HG03575 (cell line): ENCODE measurements around the gene WDR86.

Experiments
- ATAC-seq: cut with Tn5 transposase; IDR thresholded peaks from one replicate; pipeline ENCODE4 v1.9.1; 2021; ENCODE audit not compliant: unreplicated experiment, insufficient number of reproducible peaks, low FRiP score; ENCODE audit errors: extremely low read depth

WDR86 gene, protein sequence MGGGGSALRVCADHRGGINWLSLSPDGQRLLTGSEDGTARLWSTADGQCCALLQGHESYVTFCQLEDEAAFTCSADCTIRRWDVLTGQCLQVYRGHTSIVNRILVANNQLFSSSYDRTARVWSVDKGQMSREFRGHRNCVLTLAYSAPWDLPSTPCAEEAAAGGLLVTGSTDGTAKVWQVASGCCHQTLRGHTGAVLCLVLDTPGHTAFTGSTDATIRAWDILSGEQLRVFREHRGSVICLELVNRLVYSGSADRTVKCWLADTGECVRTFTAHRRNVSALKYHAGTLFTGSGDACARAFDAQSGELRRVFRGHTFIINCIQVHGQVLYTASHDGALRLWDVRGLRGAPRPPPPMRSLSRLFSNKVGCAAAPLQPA

DNA sequence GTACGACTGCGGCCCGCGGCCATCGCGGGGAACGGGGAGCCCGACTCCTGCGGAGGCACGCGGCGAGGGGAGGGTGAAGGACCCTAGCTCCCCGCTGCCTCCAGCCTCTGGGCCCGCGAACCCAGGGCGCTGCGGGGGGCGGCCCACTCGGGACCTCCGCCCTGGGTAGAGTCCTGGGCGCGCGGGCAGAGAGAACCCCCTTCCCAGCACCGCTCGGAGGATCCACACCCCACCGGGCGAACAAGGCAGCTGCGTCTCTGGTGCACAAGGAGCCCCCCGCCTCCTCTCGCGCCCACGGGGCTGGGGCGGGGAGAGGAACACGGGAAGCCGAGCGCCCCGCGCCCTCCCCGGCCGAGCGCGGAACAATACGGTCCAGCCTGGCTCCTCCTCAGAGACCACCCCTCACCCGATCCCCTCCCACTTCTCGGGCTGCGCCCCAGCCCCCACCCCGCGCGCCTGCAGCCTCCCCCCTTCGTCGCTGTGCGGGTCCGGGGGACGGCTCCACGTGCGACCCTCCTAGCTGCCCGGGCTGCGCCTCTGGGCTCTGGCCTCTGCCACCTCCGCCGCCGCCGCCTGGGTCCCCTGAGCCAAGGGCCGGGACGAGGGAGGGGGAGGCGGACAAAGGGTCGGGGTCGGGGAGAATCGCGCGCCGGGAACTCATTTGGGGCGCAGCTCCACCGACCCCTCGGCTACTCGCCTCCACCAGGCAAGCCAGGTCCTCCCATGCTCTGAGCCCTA, at the start of gene WDR86:
WDR86 (minus strand) TSS at position 372 of the 738 bp plus-strand sequence. CDS start 449 bp downstream, outside the sequence.
- ATAC-seq, result no peak

DNA sequence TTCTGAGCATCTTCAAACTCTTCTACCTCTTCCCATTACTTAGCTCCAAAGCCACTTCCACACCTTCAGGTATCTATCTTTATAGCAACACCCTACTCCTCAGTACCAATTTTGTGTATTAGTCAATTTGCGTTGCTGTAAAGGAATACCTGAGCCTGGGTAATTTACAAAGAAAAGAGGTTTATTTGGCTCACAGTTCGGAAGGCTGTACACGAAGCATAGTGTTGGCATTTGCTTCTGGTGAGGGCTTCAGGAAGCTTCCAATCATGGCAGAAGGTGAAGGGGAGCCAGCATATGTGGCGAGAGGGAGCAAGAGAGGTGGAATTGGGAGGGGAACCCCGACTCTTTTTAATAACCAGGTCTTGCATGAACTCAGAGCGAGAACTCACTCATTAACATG, 47.7 kb upstream of the WDR86 start:
- ATAC-seq, result no peak

DNA sequence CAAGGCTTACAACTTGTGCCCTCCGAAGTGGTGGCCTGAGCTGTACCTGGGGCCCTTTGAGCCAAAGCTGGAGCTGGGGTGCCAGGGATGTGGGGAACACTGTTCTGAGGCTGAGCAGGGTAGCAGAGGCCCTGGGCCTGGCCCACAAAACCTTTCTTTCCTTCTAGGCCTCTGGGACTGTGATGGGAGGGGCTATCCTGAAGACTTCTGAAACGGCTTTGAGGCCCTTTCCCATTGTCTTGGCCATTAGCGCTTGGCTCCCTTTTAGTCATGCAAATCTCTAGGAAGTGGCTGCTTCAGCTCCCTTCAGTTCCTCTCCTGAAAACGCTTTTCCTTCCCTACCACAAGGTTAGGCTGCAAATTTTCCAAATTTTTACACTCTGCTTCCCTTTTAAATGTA, 46.9 kb upstream of the WDR86 start:
- ATAC-seq, result no peak

DNA sequence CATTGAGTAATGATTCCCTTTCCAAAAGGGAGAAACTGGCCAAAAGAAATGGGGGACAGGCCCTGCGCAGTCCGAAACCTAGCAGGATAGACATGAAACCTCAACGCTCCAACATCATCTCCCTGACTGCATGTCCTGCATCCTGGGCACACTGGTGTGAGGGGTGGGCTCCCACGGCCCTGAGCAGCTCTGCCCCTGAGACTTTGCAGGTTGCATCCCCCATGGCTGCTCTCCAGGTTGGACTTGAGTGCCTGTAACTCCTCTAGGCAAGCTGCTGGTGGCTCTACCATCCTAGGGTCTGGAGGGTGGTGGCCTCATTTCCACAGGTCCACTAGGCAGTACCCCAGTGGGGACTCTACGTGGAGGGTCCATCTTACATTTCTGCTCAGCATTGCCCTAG, 46.4 kb upstream of the WDR86 start:
- ATAC-seq, result no peak

DNA sequence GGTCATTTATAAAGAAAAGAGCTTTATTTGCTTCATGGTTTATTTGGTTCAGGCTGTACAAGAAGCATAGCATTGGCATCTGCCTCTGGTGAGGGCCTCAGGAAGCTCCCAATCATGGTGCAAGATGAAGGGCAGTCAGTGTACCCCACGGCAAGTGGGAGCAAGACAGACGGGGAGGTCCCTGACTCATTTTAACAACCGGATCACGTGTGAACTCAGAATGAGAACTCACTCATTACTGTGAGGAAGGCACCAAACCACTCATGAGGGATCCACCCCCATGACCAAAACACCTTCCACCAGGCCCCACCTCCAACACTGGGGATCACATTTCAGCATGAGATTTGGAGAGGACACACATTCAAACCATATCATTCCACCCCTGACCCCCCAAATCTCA, 45.9 kb upstream of the WDR86 start:
- ATAC-seq, result no peak

DNA sequence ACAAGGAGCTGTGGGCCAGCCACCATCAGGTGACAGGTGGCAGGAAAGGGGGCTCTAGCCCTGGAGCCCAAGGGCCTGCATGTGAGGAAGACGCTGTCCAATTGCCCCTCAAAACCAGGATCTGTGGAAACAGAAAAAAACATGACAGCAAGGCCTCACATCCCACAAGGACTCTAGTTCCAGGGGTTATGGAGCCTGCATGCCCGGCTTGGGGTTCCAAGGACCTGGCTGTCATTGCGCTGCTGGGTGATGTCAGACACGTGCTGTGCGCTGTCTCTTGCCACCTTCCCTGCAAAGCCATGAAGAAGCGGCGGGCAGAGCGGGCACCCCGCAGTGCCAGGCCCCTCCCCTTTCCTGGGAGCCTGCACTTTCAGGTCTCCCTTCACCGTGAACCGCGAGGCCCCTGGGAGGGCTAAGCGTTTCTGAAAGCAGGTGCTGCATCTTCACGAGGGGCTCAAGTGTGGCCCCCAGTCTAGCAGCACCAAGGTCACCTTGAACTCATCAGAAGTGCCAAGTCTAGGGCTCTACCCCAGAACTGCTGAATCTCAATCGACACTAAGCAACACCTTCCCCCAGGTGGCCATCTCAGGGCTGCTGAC, 45.2 kb upstream of the WDR86 start:
- ATAC-seq, result no peak

DNA sequence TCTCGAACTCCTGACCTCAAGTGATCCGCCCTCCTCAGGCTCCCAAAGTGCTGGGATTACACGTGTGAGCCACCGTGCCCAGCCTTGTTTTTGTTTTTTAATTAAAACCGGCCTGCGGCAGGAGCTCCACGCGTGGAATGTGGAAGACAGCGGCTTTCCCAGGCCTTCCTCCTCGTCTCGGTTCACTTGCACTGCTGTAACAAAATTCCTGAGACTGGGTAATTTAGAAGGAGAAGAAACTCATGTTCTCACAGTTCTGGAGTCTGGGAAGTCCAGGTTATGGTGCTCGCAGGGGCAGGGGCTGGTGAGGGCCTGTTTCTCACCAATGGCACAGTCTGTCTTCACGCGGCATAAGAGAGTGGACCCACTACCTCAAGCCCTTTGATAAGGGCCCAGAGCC, 44.5 kb upstream of the WDR86 start:
- ATAC-seq, result no peak

DNA sequence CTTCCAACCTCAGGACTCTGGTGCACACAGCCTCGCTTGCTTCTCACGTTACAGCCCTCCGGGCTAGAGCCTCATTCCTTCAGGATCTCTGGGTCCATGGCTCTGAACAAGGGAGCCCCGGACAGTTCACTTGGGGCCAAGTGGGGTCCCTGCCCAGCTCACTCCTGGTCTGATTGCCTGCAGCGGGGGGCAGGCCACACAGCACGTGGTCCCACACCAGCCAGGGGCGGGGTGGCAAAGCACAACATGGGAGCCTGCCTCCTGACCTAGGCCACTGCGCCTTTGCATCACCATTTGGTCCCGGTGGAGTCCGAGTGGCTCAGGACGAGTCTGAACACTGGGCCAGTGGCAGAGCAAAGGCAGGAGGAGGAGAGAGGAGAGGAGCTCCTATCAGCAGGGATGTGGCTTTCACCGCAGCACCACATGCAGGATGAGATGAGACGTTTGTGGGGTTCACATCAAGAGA, 43.5 kb upstream of the WDR86 start:
- ATAC-seq, result no peak

DNA sequence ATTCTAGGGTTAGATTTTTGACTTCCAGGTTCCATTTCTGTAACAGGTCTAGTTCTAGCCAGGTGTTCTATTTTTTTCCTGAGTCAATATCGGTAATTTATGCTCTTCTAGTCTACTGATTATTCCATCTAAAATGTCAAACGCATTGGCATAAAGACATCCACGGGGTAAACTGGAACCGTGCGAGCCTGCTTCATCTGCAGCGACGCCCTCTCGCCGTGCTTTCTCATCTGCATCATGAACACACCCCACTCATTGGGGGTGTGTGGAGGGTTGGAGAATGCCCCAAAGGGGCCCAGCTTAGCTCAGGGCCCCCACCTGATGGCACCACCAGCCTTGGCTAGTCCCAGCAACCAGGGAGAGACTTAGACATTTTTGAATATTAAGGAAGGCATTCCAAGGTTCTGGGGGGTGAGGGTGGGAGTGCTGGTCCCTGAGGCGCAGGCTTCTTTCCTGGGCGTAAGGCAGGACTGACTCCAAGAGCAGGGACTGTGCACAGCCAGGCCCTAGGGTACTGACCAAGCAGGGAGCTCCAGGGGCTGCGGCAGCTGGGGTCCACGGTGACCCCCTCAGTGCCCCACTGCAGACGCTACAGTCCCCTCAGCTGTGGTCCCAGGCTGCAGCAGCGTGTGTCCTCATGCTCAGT, 43.0 kb upstream of the WDR86 start:
- no peak for ATAC-seq

DNA sequence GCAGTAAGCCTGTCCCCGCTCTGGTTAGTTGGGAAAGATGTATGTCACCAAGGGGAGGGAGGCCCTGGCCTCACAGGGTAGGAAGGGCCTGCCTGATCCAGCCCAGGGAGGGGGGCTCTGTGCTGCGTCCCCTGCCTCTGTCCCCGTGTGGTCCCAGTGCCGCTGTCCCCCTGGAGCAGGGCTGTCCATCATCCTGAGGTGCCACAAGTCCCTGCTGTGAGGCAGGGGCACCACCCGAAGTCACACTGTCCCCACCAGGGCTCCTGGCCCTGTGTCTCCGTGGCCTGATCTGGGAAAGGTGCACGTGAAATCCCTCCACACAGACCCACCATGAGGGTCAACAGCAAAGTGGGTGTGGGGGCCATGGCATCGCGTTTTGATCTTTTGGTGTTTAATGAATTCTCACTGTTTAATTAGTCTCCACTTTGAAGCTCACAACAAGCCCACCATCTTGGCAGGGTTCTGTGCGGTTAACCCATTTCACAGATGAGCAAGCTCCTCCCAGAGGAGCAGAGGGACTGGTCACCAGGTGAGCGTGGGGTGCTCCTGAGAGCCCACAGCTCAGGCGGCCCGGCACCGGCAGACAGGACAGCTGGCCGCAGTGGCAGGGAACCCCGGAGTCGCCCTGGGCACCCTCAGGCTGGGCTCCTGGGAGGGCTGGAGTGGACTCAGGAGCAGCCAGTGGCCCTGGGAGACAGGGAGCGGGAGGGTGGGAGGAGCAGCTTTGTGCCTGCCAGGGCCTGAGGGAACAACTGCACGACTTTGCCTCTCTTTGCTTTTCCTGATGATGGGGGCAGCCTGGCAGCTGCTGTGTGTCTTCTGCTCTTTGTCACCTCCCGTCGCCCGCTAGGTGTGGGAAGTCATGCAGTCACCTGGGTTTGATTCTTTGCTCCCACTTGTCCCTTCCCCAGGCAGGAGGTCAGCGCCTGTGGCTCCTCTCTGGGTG, 42.1 kb upstream of the WDR86 start:
- no peak for ATAC-seq

DNA sequence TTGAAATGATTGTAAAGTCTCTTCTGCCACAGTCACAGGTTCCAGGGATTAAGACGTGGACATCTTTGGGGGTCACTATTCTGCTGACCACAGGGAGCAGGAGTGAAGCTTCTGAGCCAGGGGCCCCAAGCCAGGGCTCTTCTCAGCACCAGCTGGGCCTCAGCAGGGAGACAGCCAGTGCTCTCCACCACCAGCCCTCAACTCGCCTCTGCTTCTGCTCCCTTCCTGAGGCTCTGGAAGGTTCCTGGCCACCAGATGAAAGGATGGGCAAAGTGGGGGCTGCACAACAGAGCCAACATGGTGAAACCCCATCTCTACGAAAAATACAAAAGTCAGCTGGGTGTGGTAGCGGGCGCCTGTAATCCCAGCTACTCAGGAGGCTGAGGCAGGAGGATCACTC, 41.3 kb upstream of the WDR86 start:
- ATAC-seq, result no peak

DNA sequence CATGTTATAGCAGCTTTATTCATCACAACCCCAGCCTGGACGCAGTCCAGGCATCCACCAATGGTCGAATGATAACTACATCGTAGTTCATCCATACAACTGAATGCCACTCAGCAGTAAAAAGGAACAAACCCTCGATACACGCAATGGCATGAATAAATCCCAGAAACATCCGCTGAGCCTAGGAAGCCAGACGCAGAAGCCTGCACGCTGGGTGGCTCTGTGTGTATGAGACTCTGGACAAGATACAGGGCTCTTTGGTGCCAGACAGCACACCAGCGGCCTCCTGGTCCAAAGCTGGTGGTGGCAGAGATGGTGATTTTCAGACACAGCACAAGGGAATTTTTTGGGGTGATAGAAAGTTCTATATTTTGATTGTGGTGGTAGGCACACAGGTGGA, 40.2 kb upstream of the WDR86 start:
- no peak for ATAC-seq

DNA sequence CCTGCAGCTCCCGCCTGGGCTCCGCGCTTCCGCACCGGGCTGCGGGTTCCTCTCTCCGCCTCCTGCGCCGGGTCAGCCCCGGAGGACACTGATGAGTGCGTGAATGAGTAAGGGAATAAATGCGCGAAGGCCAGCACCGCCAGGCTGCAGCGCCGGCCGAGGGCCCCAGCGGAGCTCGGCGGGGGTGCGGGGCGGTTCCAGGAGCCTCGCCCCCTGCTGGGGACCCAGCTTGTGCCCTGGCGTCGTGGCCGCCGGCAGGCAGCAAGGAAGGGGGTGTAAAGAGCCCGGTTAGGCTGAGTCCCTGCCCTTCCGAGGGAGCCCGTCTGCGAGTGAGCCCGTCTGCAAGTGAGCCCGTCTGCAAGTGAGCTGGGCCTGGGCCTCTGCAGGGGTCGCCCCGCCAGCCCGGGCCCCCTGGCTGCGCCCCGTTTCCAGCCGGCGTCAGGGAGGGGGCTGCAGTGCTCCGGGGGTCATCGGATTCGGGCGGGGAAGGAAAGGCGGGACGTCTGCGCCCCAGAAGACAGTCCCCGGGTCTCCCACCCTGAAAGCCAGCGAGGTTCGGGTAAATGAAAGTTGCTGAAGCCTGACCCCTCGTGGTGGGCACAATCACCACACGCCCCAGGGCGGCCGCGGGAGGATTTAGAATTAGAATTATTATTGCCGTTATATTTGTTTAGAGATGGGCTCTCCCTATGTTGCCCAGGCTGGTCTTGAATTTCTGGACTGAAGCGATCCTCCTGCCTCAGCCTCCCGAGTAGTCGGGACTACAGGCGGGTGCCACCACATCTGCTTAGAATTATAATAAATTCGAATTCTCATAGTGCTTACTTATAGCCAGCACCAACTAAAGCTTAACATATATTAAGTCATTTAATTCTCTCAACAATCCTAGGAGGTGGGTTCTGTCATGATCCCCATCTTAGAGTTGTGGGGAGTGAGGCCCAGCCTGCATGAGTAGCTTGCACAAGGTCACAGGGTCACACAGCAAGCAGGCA, 38.7 kb upstream of the WDR86 start:
- ATAC-seq, result no peak

DNA sequence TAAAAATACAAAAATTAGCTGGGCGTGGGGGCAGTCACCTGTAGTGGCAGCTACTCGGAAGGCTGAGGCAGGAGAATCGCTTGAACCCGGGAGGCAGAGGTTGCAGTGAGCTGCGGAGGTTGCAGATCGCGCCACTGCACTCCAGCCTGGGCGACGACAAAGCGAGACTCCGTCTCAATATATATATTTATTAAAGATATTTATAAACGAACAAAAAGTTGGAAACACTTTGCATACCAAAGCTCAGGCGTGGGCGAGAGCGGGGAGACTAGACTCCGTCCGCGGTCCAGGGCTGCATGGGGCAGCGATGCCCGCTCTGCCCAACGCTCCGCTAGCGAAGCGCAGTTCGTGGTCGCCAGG, 38.0 kb upstream of the WDR86 start:
- ATAC-seq, result no peak

DNA sequence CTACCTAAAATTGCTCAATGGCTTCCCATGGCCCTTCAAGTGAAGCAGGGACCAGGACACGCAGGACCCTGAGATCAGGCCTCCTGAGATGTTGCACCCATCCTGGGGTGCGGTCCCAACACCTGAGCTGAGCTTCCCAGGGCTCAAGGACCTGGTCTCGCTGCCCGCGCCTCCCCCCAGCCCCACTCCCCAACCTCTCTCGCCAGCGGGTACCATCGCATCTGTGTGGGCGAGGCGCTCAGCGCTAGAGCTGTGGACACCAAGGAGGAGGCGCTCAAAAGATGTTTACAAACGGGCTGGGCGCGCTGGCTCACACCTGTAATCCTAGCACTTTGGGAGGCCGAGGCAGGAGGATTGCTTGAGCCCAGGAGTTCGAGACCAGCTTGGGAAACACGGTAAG, 37.5 kb upstream of the WDR86 start:
- no peak for ATAC-seq

DNA sequence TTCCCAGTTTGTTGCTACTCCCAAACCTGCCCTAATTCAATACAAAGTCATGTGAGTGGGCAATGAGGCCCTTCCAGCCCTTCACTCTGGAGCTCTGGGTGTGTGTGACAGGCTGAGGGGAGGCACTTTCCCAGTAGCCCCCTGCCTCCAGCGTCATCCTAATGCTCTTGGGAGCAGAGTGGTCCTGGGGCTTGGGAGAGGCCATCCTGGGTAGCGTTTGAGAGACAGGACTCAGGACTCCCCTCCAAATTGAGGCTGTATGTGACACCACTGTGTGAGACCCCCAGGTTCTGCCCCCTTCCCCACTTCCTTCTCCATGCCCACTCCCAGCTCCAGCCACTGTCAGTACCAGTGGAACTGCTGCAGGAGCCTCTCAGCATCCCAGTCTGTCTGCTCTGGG, 36.6 kb upstream of the WDR86 start:
- no peak for ATAC-seq

DNA sequence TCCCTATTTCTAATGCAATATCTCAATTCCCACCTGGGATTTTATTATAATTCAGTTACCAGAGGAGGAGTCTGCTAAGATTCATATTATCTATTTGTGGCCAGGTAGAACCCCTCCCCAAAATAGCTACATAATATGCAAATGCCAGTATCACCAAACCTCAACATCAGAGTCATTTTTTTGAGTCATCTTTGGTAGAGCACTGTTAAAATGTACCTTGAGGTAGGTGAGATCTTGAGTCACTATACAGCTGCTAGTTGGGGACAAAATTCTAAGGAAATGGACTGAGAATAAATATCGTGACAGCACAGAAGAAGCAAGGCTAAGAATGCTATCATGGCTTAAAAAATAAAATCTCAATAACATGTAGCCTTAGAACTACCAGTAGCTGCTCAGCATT, 34.8 kb upstream of the WDR86 start:
- no peak for ATAC-seq
